OCI-LY3 (cell line): ENCODE measurements around the gene PALM3.

Source experiments
- EZH2phosphoT487 ChIP-seq: fragments of 200-600 bp; shearing (Covaris generic); IDR thresholded peaks from 2 replicates; pipeline ENCODE4 v1.6.1; 2018; ENCODE audit warnings: antibody characterized with exemption, mixed run types, low read depth
- TF ChIP-seq, protein P1 (sequence below): fragments of 200-600, 300-600 bp; sonication (generic); IDR thresholded peaks from 2 replicates; pipeline ENCODE4 v1.5.1; 2014; ENCODE audit warnings: antibody characterized with exemption, low read length, low read depth

DNA sequence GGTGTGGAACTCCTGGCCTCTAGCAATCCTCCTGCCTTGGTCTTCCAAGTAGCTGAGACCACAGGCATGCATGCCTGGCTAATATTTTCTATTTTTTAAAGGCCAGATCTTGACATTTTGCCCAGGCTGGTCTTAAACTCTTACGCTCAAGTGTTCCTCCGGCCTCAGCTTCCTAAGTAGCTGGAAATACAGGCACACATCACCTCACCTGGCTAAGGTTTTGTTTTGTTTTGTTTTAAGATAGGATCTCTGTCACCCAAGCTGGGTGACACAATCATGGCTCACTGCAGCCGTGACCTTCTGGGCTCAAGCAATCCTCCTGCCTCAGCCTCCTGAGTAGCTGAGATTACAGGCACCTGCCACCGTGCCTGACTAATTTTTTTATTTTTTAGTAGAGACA is 39.4 kb downstream of the PALM3 start:
- TF ChIP-seq, protein P1, sequence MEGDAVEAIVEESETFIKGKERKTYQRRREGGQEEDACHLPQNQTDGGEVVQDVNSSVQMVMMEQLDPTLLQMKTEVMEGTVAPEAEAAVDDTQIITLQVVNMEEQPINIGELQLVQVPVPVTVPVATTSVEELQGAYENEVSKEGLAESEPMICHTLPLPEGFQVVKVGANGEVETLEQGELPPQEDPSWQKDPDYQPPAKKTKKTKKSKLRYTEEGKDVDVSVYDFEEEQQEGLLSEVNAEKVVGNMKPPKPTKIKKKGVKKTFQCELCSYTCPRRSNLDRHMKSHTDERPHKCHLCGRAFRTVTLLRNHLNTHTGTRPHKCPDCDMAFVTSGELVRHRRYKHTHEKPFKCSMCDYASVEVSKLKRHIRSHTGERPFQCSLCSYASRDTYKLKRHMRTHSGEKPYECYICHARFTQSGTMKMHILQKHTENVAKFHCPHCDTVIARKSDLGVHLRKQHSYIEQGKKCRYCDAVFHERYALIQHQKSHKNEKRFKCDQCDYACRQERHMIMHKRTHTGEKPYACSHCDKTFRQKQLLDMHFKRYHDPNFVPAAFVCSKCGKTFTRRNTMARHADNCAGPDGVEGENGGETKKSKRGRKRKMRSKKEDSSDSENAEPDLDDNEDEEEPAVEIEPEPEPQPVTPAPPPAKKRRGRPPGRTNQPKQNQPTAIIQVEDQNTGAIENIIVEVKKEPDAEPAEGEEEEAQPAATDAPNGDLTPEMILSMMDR, result no peak
- no peak for TF ChIP-seq EZH2phosphoT487
